ENCODE data around the gene TMEM115. TPM values are rescaled to one million over a fixed set of nuclear protein-coding genes. Genes with fewer than 3 reads are reported as not detected.

Gene TMEM115
- total RNA-seq, 5 donors from 2014 or later (not counting 1 experiment from before 2014, with no cell fraction given), result 13.9 to 35.2 (median 33.1) TPM

GRCh38 chr3:50341996-50342650 is 17.2 kb downstream of the TMEM115 start:
- DNase-seq, result no peak
- H3K36me3 Mint-ChIP-seq, result no peaks in the 10 kb centered on the region
- H3K4me3 Mint-ChIP-seq, result peak overlapping the region; percentile 7 to 37 (median 34)
- no peaks in the 10 kb centered on the region for H3K9me3 ChIP-seq
- H3K27ac ChIP-seq (ENCODE audit: low read length), result peak overlapping the region; percentile 97
- ChIA-PET CTCF (no interaction called here), POLR2A (no interaction called here)
- no peaks in the 10 kb centered on the region for H3K27me3 ChIP-seq (replicated peaks in 1 of 2; ENCODE audit: control insufficient read depth in 2 of 2, extremely low read depth in 1 of 2, insufficient read depth in 2 of 2, low read length in 1 of 2)
- ATAC-seq (replicated peaks in 1 of 4), result no peak
- peaks cover 25 to 77% of the 10 kb centered on the region in 2 experiments for H3K4me1 ChIP-seq (ENCODE audit: control insufficient read depth in 1 of 2, extremely low read depth in 1 of 2, insufficient read depth in 2 of 2, low read length in 2 of 2)
- WGBS (ENCODE audit: insufficient coverage), result 94% methylated on average over 13 of the region's 13 CpGs
- H3K4me3 ChIP-seq (ENCODE audit: control insufficient read depth in 1 of 2, extremely low read depth in 1 of 2, low read length in 1 of 2), result no peak overlapping the region
- H3K27ac Mint-ChIP-seq, result peak overlapping the region; percentile 87 to 94
- peaks cover 35 to 57% (median 48%) of the 10 kb centered on the region in 3 donors for H3K4me1 Mint-ChIP-seq
- no peaks in the 10 kb centered on the region for H3K9me3 Mint-ChIP-seq
- H3K36me3 ChIP-seq (ENCODE audit: control insufficient read depth in 2 of 2, extremely low read depth in 1 of 2, insufficient read depth in 1 of 2, low read length in 1 of 2), result no peaks in the 10 kb centered on the region
- no peaks in the 10 kb centered on the region for H3K27me3 Mint-ChIP-seq

- DNase-seq, result peak in 1 of 35 experiments; percentile 47
- ATAC-seq (replicated peaks in 1 of 4), result no peak
These were observed 17.8 kb downstream of the TMEM115 start for GRCh38 chr3:50341537-50341936.

GRCh38 chr3:50340448-50341329 is 18.6 kb downstream of the TMEM115 start, which contains the start of gene RASSF1:
Gene RASSF1 (minus strand): TSS chr3:50340836. CDS start chr3:50340805, 31 bp downstream.
- Histone ChIP-seq H3K36me3 (ENCODE audit: control insufficient read depth in 2 of 2, extremely low read depth in 1 of 2, insufficient read depth in 1 of 2, low read length in 1 of 2) (peaks cover 0 to 5% of the 10 kb centered on the region in 2 donors), H3K27ac (ENCODE audit: low read length) (peak within 1 kb of the TSS; percentile 97), H3K4me1 (ENCODE audit: control insufficient read depth in 1 of 2, extremely low read depth in 1 of 2, insufficient read depth in 2 of 2, low read length in 2 of 2) (peaks cover 26 to 78% of the 10 kb centered on the region in 2 experiments), H3K27me3 (replicated peaks in 1 of 2; ENCODE audit: control insufficient read depth in 2 of 2, extremely low read depth in 1 of 2, insufficient read depth in 2 of 2, low read length in 1 of 2) (no peaks in the 10 kb centered on the region), H3K4me3 (ENCODE audit: control insufficient read depth in 1 of 2, extremely low read depth in 1 of 2, low read length in 1 of 2) (peak within 1 kb of the TSS; percentile 52 to 84), H3K9me3 (no peaks in the 10 kb centered on the region)
- peak in 31 of 35 experiments; percentile 19 to 76 (median 50) for DNase-seq
- Mint-ChIP-seq H3K27me3 (no peaks in the 10 kb centered on the region), H3K4me1 (peaks cover 42 to 58% (median 49%) of the 10 kb centered on the region in 3 donors), H3K4me3 (peak within 1 kb of the TSS; percentile 86 to 90 (median 88)), H3K27ac (peak within 1 kb of the TSS; percentile 94 to 95), H3K36me3 (no peaks in the 10 kb centered on the region), H3K9me3 (no peaks in the 10 kb centered on the region)
- peak; percentile 5 to 20 (median 10) for ATAC-seq (replicated peaks in 1 of 4)
- POLR2A ChIA-PET, result interaction anchor here (0.6 kb wide), 2 partner anchors 27 to 42 kb away, joined by 3 to 12 read pairs; no protein-coding TSS in a partner anchor
- CTCF ChIA-PET, result interaction anchor here in 1 of 2 donors (0.7 to 1.5 kb wide), 5 partner anchors 10 to 201 kb away, joined by 3 to 7 read pairs (median 3); partner anchors contain the start of genes CYB561D2, HYAL3, NAA80 and NPRL2
- under 1% methylated on average over 82 of the region's 85 CpGs for WGBS (ENCODE audit: insufficient coverage)

More at GRCh38 chr3:50341537-50341936, 17.8 kb downstream of the TMEM115 start:
- peaks cover 25 to 77% of the 10 kb centered on the region in 2 experiments for H3K4me1 ChIP-seq (ENCODE audit: control insufficient read depth in 1 of 2, extremely low read depth in 1 of 2, insufficient read depth in 2 of 2, low read length in 2 of 2)
- H3K27ac Mint-ChIP-seq, result peak overlapping the region; percentile 89 to 94
- no peaks in the 10 kb centered on the region for H3K36me3 Mint-ChIP-seq
- ChIA-PET POLR2A (interaction anchor here in 1 of 2 donors (0.6 kb wide), 1 partner anchor 28 kb away, joined by 12 read pairs; no protein-coding TSS in a partner anchor), CTCF (no interaction called here)
- WGBS (ENCODE audit: insufficient coverage), result 82% methylated on average over 5 of the region's 9 CpGs
- H3K9me3 ChIP-seq, result no peaks in the 10 kb centered on the region
- peaks cover 39 to 56% (median 48%) of the 10 kb centered on the region in 3 donors for H3K4me1 Mint-ChIP-seq
- H3K36me3 ChIP-seq (ENCODE audit: control insufficient read depth in 2 of 2, extremely low read depth in 1 of 2, insufficient read depth in 1 of 2, low read length in 1 of 2), result no peaks in the 10 kb centered on the region
- no peaks in the 10 kb centered on the region for H3K9me3 Mint-ChIP-seq
- no peaks in the 10 kb centered on the region for H3K27me3 Mint-ChIP-seq
- H3K27ac ChIP-seq (ENCODE audit: low read length), result peak overlapping the region; percentile 97
- no peaks in the 10 kb centered on the region for H3K27me3 ChIP-seq (replicated peaks in 1 of 2; ENCODE audit: control insufficient read depth in 2 of 2, extremely low read depth in 1 of 2, insufficient read depth in 2 of 2, low read length in 1 of 2)
- H3K4me3 Mint-ChIP-seq, result peak overlapping the region; percentile 73 to 88 (median 86)
- peak overlapping the region; percentile 52 to 84 for H3K4me3 ChIP-seq (ENCODE audit: control insufficient read depth in 1 of 2, extremely low read depth in 1 of 2, low read length in 1 of 2)

GRCh38 chr3:50340147-50340447 is 19.2 kb downstream of the TMEM115 start:
- Mint-ChIP-seq H3K36me3 (no peaks in the 10 kb centered on the region), H3K9me3 (no peaks in the 10 kb centered on the region), H3K27ac (peak overlapping the region; percentile 93 to 95), H3K4me1 (peaks cover 46 to 60% (median 51%) of the 10 kb centered on the region in 3 donors), H3K4me3 (peak overlapping the region; percentile 86 to 90 (median 88)), H3K27me3 (no peaks in the 10 kb centered on the region)
- ChIA-PET POLR2A (no interaction called here), CTCF (interaction anchor here in 1 of 2 donors (0.7 to 1.5 kb wide), 5 partner anchors 10 to 202 kb away, joined by 3 to 7 read pairs (median 3); partner anchors contain the start of genes CYB561D2, HYAL3, NAA80 and NPRL2)
- DNase-seq (no peak), ATAC-seq (replicated peaks in 1 of 4) (no peak)
- Histone ChIP-seq H3K4me1 (ENCODE audit: control insufficient read depth in 1 of 2, extremely low read depth in 1 of 2, insufficient read depth in 2 of 2, low read length in 2 of 2) (peaks cover 25 to 78% of the 10 kb centered on the region in 2 experiments), H3K27me3 (replicated peaks in 1 of 2; ENCODE audit: control insufficient read depth in 2 of 2, extremely low read depth in 1 of 2, insufficient read depth in 2 of 2, low read length in 1 of 2) (no peaks in the 10 kb centered on the region), H3K36me3 (ENCODE audit: control insufficient read depth in 2 of 2, extremely low read depth in 1 of 2, insufficient read depth in 1 of 2, low read length in 1 of 2) (peaks cover 0 to 5% of the 10 kb centered on the region in 2 donors), H3K4me3 (ENCODE audit: control insufficient read depth in 1 of 2, extremely low read depth in 1 of 2, low read length in 1 of 2) (peak overlapping the region; percentile 52 to 84), H3K27ac (ENCODE audit: low read length) (peak overlapping the region; percentile 97), H3K9me3 (no peaks in the 10 kb centered on the region)
- WGBS (ENCODE audit: insufficient coverage), result 7% methylated on average over 8 of the region's 9 CpGs

- ChIA-PET CTCF (interaction anchor here in 1 of 2 donors (0.7 to 1.5 kb wide), 4 partner anchors 11 to 172 kb away, joined by 3 to 7 read pairs (median 4); partner anchors contain the start of genes CYB561D2, HYAL3, NAA80 and NPRL2), POLR2A (no interaction called here)
- Mint-ChIP-seq H3K9me3 (no peaks in the 10 kb centered on the region), H3K36me3 (no peaks in the 10 kb centered on the region), H3K27ac (peak overlapping the region; percentile 93 to 95), H3K4me1 (peaks cover 51 to 60% (median 54%) of the 10 kb centered on the region in 3 donors), H3K27me3 (no peaks in the 10 kb centered on the region), H3K4me3 (peak overlapping the region; percentile 86 to 90 (median 88))
- Histone ChIP-seq H3K4me3 (ENCODE audit: control insufficient read depth in 1 of 2, extremely low read depth in 1 of 2, low read length in 1 of 2) (peak overlapping the region; percentile 52 to 84), H3K27ac (ENCODE audit: low read length) (peak overlapping the region; percentile 97), H3K4me1 (ENCODE audit: control insufficient read depth in 1 of 2, extremely low read depth in 1 of 2, insufficient read depth in 2 of 2, low read length in 2 of 2) (peaks cover 25 to 79% of the 10 kb centered on the region in 2 experiments), H3K27me3 (replicated peaks in 1 of 2; ENCODE audit: control insufficient read depth in 2 of 2, extremely low read depth in 1 of 2, insufficient read depth in 2 of 2, low read length in 1 of 2) (no peaks in the 10 kb centered on the region), H3K36me3 (ENCODE audit: control insufficient read depth in 2 of 2, extremely low read depth in 1 of 2, insufficient read depth in 1 of 2, low read length in 1 of 2) (peaks cover 0 to 6% of the 10 kb centered on the region in 2 donors), H3K9me3 (no peaks in the 10 kb centered on the region)
- no peak for DNase-seq
- WGBS (ENCODE audit: insufficient coverage), result 51% methylated on average over 8 of the region's 14 CpGs
- no peak for ATAC-seq (replicated peaks in 1 of 4)
These were observed 19.7 kb downstream of the TMEM115 start for GRCh38 chr3:50339485-50340146.
